A549 (cell line): Measurements from ENCODE around the gene ABCA4. TPM values are rescaled to one million over a fixed set of nuclear protein-coding genes. Genes with fewer than 3 reads are reported as not detected.

Experiments
- ATAC-seq, 2 experiments: fragments of 200-7000 bp in 1 of 2; fragments of >200 bp in 1 of 2; cut with Nextera tagmentation in 1 of 2; cut with Tn5 transposase in 1 of 2; 3 replicates each; pipeline versions ENCODE4 v1.8.0 to v1.9.1; 2018 to 2020; ENCODE audit warnings: mild to moderate bottlenecking in 1 of 2, moderate library complexity in 1 of 2
- CTCF ChIA-PET: fragments of 300-600 bp; sonication (Branson Sonifier 250); formaldehyde crosslinking; extraction: SDS; loops from one replicate; lab custom pipeline; 2021; ENCODE audit warnings: antibody characterized with exemption, inconsistent platforms; lab: Yijun Ruan, JAX
- POLR2A ChIA-PET: fragments of 350-600 bp; formaldehyde crosslinking; extraction: SDS; loops from one replicate; lab custom pipeline; 2021; ENCODE audit warnings: antibody characterized with exemption, inconsistent platforms; lab: Yijun Ruan, JAX
- DNase-seq, 2 experiments: peaks; one replicate each; pipeline versions ENCODE4 v3.0.0 to v3.0.0-alpha.2; 2011 to 2016; ENCODE audit warnings: low read depth in 1 of 2, low spot score in 1 of 2
- FAIRE-seq: peaks from 2 replicates; lab custom pipeline; 2011; peaks lifted over from hg19 to GRCh38; lab: Jason Lieb, UNC
- H3K27ac ChIP-seq, 2 experiments: fragments of >200 bp; sonication (Bioruptor Twin); formaldehyde crosslinking; 3 replicates each; pipeline ENCODE4 v1.5.1; 2016 to 2017
- H3K4me1 ChIP-seq: fragments of >200 bp; sonication (Bioruptor Twin); formaldehyde crosslinking; 3 replicates; pipeline ENCODE4 v1.6.1; 2016
- H3K4me2 ChIP-seq: fragments of >200 bp; sonication (Bioruptor Twin); formaldehyde crosslinking; 3 replicates; pipeline ENCODE4 v1.6.1; 2016
- H3K4me3 ChIP-seq: fragments of >200 bp; sonication (Bioruptor Twin); formaldehyde crosslinking; 3 replicates; pipeline ENCODE4 v1.5.1; 2016
- H3K9me3 ChIP-seq: fragments of >200 bp; sonication (Bioruptor Twin); formaldehyde crosslinking; 3 replicates; pipeline ENCODE4 v1.6.1; 2016
- BHLHE40 ChIP-seq: IDR thresholded peaks from 2 replicates; pipeline ENCODE4 v1.6.1; 2012; ENCODE audit warnings: low read depth, low read length, inconsistent platforms
- CBX8 ChIP-seq: fragments of 200-600 bp; sonication (generic); IDR thresholded peaks from 2 replicates; pipeline ENCODE4 v1.6.1; 2016
- CEBPB ChIP-seq, 2 experiments: fragments of >200 bp in 1 of 2; sonication (Bioruptor Twin) in 1 of 2; formaldehyde crosslinking in 1 of 2; IDR thresholded peaks; 2 replicates each; pipeline ENCODE4 v1.6.1; 2012 to 2016
- CHD4 ChIP-seq: fragments of 200-600 bp; sonication (generic); IDR thresholded peaks from 2 replicates; pipeline ENCODE4 v1.6.1; 2016; ENCODE audit warnings: antibody characterized with exemption, mild to moderate bottlenecking, borderline replicate concordance
- EP300 ChIP-seq, 2 experiments: fragments of >200 bp; sonication (Bioruptor Twin); formaldehyde crosslinking; IDR thresholded peaks; 2 replicates in 1 of 2; 3 replicates in 1 of 2; pipeline ENCODE4 v1.6.1; 2016 to 2017
- ESRRA ChIP-seq: fragments of 150-350 bp; IDR thresholded peaks from 2 replicates; pipeline ENCODE4 v1.6.1; 2014; ENCODE audit warnings: mild to moderate bottlenecking, low read length, borderline replicate concordance
- HOXB5 ChIP-seq: fragments of 250-450 bp; sonication (Bioruptor Pico); IDR thresholded peaks from 2 replicates; pipeline ENCODE4 v1.5.0; 2020; ENCODE audit warnings: mild to moderate bottlenecking, moderate library complexity
- JUNB ChIP-seq: fragments of >200 bp; sonication (Bioruptor Twin); formaldehyde crosslinking; IDR thresholded peaks from 2 replicates; pipeline ENCODE4 v1.6.1; 2016
- MAZ ChIP-seq: fragments of 150-350 bp; IDR thresholded peaks from 2 replicates; pipeline ENCODE4 v1.6.1; 2014; ENCODE audit warnings: antibody characterized with exemption, low read depth, low read length, borderline replicate concordance
- NR3C1 ChIP-seq: fragments of >200 bp; sonication (Bioruptor Twin); formaldehyde crosslinking; IDR thresholded peaks from 3 replicates; pipeline ENCODE4 v1.6.1; 2017
- RARB ChIP-seq: fragments of 250-450 bp; sonication (Bioruptor Pico); IDR thresholded peaks from 2 replicates; pipeline ENCODE4 v1.8.0; 2021; ENCODE audit warnings: mild to moderate bottlenecking, moderate library complexity
- RFX5 ChIP-seq: fragments of 450-650 bp; IDR thresholded peaks from 2 replicates; pipeline ENCODE4 v1.7.1; 2014; ENCODE audit warnings: antibody characterized with exemption, mild to moderate bottlenecking, moderate library complexity
- RNF2 ChIP-seq: fragments of 200-600 bp; sonication (generic); IDR thresholded peaks from 2 replicates; pipeline ENCODE4 v1.6.1; 2016; ENCODE audit warnings: low read depth, mild to moderate bottlenecking, antibody characterized with exemption, moderate library complexity, borderline replicate concordance
- SREBF2 ChIP-seq: fragments of 450-650 bp; IDR thresholded peaks from 2 replicates; pipeline ENCODE4 v1.6.1; 2014; ENCODE audit warnings: mild to moderate bottlenecking, moderate library complexity
- TP53 ChIP-seq: fragments of 250-450 bp; sonication (Bioruptor Pico); IDR thresholded peaks from 2 replicates; pipeline ENCODE4 v1.5.0; 2021; ENCODE audit warnings: mild to moderate bottlenecking, moderate library complexity
- ZC3H11A ChIP-seq: fragments of 450-650 bp; IDR thresholded peaks from 2 replicates; pipeline ENCODE4 v1.6.1; 2014; ENCODE audit warnings: antibody characterized with exemption, mild to moderate bottlenecking
- ZFP36 ChIP-seq: fragments of 450-650 bp; IDR thresholded peaks from 2 replicates; pipeline ENCODE4 v1.6.1; 2014; ENCODE audit warnings: borderline replicate concordance; ENCODE audit not compliant: partially characterized antibody
- ZNF302 ChIP-seq: fragments of 250-450 bp; sonication (Bioruptor Pico); IDR thresholded peaks from 2 replicates; pipeline ENCODE4 v1.9.0; 2021; ENCODE audit warnings: inconsistent platforms, mild to moderate bottlenecking, moderate library complexity
- WGBS: methylation state at CpG from one replicate; pipeline ENCODE4 v1.1.6; 2017; ENCODE audit errors: missing lambda C conversion rate; 5-methylcytosine and 5-hydroxymethylcytosine counted together
- polyA plus RNA-seq, 4 experiments: library from polyadenylated mRNA; depleted of rRNA in 3 of 4; stranded (reverse); fragments of >200 nt; fragmentation: RNase III in 1 of 4; extraction: RNeasy Plus Mini Kit Qiagen cat#74134 plus additional on column Dnase treatment in 1 of 4; gene quantifications; 2 replicates in 3 of 4; 3 replicates in 1 of 4; pipeline ENCODE4 v1.2.3, GENCODE V29; 2011 to 2017
- TF ChIP-seq, protein P1 (sequence below): fragments of >200 bp; sonication (Bioruptor Twin); formaldehyde crosslinking; IDR thresholded peaks from 3 replicates; pipeline ENCODE4 v1.6.1; 2016
- TF ChIP-seq, protein P2 (sequence below): IDR thresholded peaks from 2 replicates; pipeline ENCODE4 v1.6.1; 2012
- TF ChIP-seq, protein P3 (sequence below): fragments of 200-600 bp; sonication (generic); IDR thresholded peaks from 2 replicates; pipeline ENCODE4 v1.6.1; 2016; ENCODE audit warnings: antibody characterized with exemption, mild to moderate bottlenecking, moderate library complexity
- TF ChIP-seq, protein P4 (sequence below): fragments of 250-450 bp; sonication (Bioruptor Pico); IDR thresholded peaks from 2 replicates; pipeline ENCODE4 v1.5.0; 2020; ENCODE audit warnings: low read depth, mild to moderate bottlenecking, moderate library complexity
- TF ChIP-seq, protein P5 (sequence below): IDR thresholded peaks from 2 replicates; pipeline ENCODE4 v1.6.1; 2012
- TF ChIP-seq, protein P6 (sequence below): fragments of 250-450 bp; sonication (Bioruptor Pico); IDR thresholded peaks from 2 replicates; pipeline ENCODE4 v1.5.0; 2021; ENCODE audit warnings: mild to moderate bottlenecking, moderate library complexity, borderline replicate concordance
- TF ChIP-seq, protein P7 (sequence below): fragments of 450-650 bp; IDR thresholded peaks from 2 replicates; pipeline ENCODE4 v1.6.1; 2014; ENCODE audit warnings: antibody characterized with exemption

The ABCA4 gene
- polyA plus RNA-seq, 2 of the 4 experiments (the other 2 are of a cell fraction): 0.05 to 0.23 TPM

DNA sequence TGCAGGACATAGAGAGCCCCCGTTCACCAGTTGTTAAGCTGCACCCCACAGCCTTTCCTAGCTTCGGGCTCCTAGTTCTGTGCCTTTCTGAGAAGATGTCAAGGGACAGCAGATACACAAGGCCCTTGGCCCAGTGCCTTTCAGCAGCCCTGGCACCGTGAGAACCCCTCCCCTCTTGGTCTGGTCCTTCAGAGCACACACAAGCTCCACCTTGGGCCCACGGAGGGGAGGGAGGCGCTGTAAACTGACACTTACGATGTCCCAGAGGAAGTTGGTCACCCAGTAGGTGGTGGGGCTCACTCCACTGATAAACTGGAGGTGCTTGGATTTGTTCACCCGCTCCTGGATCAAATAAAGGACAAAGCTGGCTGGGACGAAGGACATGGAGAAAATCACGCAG is 101.6 kb downstream of the ABCA4 start:
- Histone ChIP-seq H3K27ac (no peak overlapping the region), H3K9me3 (no peaks in the 10 kb centered on the region), H3K4me1 (peaks cover 30% of the 10 kb centered on the region), H3K4me2 (no peak overlapping the region), H3K4me3 (no peak overlapping the region)
- no peak for ATAC-seq
- ChIA-PET POLR2A (no interaction called here), CTCF (interaction anchor here (1.5 to 32.3 kb wide), 2 partner anchors 20 to 319 kb away, joined by 4 to 840 read pairs; no protein-coding TSS in a partner anchor)
- WGBS: 87% methylated on average over 7 of the region's 9 CpGs
- FAIRE-seq: no peak
- no peak for TF ChIP-seq HOXB5 (CRISPR knock-in tag)
- no peak for TF ChIP-seq CBX8
- no peak for TF ChIP-seq ZFP36
- TF ChIP-seq NR3C1: no peak
- no peak for TF ChIP-seq SREBF2
- TF ChIP-seq, protein P1, sequence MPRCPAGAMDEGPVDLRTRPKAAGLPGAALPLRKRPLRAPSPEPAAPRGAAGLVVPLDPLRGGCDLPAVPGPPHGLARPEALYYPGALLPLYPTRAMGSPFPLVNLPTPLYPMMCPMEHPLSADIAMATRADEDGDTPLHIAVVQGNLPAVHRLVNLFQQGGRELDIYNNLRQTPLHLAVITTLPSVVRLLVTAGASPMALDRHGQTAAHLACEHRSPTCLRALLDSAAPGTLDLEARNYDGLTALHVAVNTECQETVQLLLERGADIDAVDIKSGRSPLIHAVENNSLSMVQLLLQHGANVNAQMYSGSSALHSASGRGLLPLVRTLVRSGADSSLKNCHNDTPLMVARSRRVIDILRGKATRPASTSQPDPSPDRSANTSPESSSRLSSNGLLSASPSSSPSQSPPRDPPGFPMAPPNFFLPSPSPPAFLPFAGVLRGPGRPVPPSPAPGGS: no peak
- TF ChIP-seq, protein P2, sequence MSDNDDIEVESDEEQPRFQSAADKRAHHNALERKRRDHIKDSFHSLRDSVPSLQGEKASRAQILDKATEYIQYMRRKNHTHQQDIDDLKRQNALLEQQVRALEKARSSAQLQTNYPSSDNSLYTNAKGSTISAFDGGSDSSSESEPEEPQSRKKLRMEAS: no peak
- TF ChIP-seq MAZ: no peak
- no peak for TF ChIP-seq BHLHE40
- no peak for TF ChIP-seq CHD4
- TF ChIP-seq, protein P3, sequence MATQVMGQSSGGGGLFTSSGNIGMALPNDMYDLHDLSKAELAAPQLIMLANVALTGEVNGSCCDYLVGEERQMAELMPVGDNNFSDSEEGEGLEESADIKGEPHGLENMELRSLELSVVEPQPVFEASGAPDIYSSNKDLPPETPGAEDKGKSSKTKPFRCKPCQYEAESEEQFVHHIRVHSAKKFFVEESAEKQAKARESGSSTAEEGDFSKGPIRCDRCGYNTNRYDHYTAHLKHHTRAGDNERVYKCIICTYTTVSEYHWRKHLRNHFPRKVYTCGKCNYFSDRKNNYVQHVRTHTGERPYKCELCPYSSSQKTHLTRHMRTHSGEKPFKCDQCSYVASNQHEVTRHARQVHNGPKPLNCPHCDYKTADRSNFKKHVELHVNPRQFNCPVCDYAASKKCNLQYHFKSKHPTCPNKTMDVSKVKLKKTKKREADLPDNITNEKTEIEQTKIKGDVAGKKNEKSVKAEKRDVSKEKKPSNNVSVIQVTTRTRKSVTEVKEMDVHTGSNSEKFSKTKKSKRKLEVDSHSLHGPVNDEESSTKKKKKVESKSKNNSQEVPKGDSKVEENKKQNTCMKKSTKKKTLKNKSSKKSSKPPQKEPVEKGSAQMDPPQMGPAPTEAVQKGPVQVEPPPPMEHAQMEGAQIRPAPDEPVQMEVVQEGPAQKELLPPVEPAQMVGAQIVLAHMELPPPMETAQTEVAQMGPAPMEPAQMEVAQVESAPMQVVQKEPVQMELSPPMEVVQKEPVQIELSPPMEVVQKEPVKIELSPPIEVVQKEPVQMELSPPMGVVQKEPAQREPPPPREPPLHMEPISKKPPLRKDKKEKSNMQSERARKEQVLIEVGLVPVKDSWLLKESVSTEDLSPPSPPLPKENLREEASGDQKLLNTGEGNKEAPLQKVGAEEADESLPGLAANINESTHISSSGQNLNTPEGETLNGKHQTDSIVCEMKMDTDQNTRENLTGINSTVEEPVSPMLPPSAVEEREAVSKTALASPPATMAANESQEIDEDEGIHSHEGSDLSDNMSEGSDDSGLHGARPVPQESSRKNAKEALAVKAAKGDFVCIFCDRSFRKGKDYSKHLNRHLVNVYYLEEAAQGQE: no peak
- TF ChIP-seq ZNF302 (CRISPR knock-in tag): no peak
- TF ChIP-seq TP53: no peak
- TF ChIP-seq, protein P4, sequence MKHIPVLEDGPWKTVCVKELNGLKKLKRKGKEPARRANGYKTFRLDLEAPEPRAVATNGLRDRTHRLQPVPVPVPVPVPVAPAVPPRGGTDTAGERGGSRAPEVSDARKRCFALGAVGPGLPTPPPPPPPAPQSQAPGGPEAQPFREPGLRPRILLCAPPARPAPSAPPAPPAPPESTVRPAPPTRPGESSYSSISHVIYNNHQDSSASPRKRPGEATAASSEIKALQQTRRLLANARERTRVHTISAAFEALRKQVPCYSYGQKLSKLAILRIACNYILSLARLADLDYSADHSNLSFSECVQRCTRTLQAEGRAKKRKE (CRISPR knock-in tag): no peak
- no peak for DNase-seq

DNA sequence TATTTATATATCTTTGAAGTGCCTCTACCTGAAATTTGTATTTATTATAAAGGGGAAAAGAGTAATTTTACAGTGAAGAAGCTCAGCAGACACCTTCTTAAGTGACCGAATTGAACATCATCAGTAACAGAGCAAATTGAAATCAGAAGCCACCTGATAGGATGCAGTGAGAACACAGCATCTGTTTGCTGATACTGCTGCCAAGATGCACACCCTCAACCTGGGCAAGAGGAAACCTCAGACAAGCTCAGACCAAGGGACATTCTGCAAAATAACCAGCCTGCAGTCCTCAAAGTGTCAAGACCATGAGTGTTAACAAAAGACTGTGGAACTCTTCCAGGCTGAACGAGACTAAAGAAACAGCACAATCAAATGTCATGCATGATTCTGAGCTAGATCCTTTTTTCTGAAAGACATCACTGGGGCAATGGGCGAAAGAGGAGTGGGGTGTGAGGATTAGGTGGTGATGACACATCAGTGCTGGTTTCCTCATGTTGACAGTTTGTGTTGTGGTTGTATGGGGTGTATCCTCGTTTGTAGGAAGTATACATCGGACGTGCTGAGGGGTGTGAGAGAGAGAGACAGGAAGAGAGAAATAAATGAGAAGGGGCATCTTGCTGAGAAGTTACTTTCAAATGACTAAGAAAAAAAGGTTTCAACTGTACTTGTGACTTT is 103.7 kb downstream of the ABCA4 start:
- Histone ChIP-seq H3K4me3 (no peak overlapping the region), H3K9me3 (no peaks in the 10 kb centered on the region), H3K27ac (no peak overlapping the region), H3K4me2 (no peak overlapping the region), H3K4me1 (peaks cover 19% of the 10 kb centered on the region)
- ChIA-PET CTCF (interaction anchor here (1.7 to 7.0 kb wide), 2 partner anchors 9 to 319 kb away, joined by 5 to 40 read pairs; no protein-coding TSS in a partner anchor), POLR2A (no interaction called here)
- no peak for DNase-seq
- no peak for ATAC-seq
- no peak for FAIRE-seq
- 50% methylated on average over 6 of the region's 6 CpGs for WGBS
- no peak for TF ChIP-seq RNF2
- TF ChIP-seq, protein P2: no peak
- TF ChIP-seq CHD4: no peak
- TF ChIP-seq, protein P4 (CRISPR knock-in tag): no peak
- no peak for TF ChIP-seq ZFP36
- TF ChIP-seq ZC3H11A: no peak
- no peak for TF ChIP-seq MAZ
- TF ChIP-seq, protein P5, sequence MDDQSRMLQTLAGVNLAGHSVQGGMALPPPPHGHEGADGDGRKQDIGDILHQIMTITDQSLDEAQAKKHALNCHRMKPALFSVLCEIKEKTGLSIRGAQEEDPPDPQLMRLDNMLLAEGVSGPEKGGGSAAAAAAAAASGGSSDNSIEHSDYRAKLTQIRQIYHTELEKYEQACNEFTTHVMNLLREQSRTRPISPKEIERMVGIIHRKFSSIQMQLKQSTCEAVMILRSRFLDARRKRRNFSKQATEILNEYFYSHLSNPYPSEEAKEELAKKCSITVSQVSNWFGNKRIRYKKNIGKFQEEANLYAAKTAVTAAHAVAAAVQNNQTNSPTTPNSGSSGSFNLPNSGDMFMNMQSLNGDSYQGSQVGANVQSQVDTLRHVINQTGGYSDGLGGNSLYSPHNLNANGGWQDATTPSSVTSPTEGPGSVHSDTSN: no peak
- TF ChIP-seq ZNF302 (CRISPR knock-in tag): no peak
- TF ChIP-seq JUNB: no peak
- no peak for TF ChIP-seq RFX5
- TF ChIP-seq CEBPB (IDR thresholded peaks at IDR 0.05): no peak
- TF ChIP-seq, protein P6, sequence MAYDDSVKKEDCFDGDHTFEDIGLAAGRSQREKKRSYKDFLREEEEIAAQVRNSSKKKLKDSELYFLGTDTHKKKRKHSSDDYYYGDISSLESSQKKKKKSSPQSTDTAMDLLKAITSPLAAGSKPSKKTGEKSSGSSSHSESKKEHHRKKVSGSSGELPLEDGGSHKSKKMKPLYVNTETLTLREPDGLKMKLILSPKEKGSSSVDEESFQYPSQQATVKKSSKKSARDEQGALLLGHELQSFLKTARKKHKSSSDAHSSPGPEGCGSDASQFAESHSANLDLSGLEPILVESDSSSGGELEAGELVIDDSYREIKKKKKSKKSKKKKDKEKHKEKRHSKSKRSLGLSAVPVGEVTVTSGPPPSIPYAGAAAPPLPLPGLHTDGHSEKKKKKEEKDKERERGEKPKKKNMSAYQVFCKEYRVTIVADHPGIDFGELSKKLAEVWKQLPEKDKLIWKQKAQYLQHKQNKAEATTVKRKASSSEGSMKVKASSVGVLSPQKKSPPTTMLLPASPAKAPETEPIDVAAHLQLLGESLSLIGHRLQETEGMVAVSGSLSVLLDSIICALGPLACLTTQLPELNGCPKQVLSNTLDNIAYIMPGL (CRISPR knock-in tag): no peak
- TF ChIP-seq RARB: no peak
- TF ChIP-seq, protein P7, sequence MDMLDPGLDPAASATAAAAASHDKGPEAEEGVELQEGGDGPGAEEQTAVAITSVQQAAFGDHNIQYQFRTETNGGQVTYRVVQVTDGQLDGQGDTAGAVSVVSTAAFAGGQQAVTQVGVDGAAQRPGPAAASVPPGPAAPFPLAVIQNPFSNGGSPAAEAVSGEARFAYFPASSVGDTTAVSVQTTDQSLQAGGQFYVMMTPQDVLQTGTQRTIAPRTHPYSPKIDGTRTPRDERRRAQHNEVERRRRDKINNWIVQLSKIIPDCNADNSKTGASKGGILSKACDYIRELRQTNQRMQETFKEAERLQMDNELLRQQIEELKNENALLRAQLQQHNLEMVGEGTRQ: no peak
- no peak for TF ChIP-seq EP300 (IDR thresholded peaks at IDR 0.05)
- no peak for TF ChIP-seq ESRRA
